ENCODE measurements around the gene FEN1.

FEN1 gene

DNA sequence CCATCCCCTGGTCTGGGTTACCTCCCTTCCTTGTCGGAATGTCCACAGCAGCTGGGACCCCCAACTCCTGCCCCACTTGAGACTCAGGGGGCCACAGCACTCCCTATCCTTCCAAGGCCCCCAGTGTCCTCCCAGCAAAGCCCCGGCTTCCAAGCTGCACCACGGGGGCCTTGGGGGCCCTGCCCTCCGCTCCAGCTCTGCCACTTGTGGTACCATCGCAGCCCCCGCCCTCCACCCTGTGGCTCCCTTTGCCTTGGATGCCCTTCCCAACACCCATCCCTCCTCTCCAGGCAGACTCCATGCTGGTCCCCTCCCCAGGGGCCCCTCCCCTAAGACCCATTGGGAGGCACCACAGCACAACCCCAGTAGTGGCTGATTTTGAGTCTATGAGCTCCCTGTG, 17.6 kb upstream of the FEN1 start:
- no peak for DNase-seq (ENCODE audit: low read depth in 2 of 2, low spot score in 1 of 2)

DNA sequence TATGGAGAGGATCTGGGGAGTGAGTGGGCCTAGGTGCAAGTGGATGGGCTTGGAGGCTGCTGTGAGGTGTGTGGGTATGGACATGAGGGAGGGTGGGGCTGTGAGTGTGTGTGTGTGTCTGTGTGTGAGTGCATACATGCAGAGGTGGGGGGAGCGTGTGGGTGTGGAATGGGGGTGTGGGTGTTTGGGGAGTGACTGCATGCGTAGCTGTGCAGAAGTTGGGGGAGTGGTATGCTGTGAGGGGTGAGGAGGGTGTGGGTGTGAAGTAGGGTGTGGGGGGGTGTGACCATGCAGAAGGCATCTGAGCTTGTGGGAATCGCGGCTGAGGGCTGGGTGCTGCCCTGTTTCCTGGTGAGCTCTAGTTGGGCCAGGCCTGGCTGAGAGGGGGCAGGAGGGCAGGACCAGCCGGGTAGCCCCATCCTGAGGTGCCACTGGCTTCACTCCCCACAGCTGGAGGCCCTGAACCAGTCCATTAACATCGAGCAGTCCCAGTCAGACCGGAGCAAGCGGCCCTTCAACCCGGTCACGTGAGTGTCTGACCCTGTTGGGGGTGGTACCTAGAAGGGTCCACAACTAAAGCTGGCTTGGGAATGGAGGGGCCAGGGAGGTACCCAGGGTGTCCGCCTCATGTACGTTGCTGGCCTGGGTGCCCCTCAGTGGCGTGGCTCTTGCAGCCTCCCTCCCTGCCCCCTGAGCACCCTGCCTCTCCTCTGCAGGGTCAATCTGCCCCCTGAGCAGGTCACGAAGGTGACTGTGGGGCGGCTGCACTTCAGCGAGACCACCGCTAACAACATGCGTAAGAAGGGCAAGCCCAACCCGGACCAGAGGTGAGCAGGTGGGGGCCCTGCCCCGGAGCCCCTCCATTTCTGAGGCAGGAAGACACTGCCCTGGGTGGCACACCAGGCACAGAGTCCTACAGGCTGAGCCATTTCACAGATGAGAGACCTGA, 16.8 kb upstream of the FEN1 start:
- DNase-seq (ENCODE audit: low read depth in 2 of 2, low spot score in 1 of 2), result no peak

DNA sequence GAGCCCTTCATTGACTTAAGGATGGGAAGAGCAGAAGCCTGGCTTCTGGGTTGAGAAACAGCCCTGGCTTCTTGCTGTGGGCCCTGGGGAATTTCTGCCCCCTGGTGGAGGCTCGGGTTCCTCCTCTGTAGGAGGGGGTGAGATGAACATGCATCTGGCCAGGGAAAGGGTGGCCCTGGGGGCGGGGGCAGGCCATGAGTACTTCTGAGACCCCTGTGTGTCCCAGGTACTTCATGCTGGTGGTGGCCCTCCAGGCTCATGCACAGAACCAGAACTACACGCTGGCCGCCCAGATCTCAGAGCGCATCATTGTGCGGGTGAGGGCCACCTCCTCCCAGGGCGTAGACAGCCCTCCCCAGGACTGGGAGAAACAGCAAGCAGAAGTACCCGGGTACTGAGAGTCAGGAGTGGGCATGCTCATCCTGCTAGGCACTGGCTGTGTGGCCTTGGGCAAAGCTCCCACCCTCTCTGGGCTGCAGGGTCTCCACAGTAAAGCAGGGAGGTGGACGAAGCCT, 16.1 kb upstream of the FEN1 start:
- no peak for DNase-seq (ENCODE audit: low read depth in 2 of 2, low spot score in 1 of 2)

DNA sequence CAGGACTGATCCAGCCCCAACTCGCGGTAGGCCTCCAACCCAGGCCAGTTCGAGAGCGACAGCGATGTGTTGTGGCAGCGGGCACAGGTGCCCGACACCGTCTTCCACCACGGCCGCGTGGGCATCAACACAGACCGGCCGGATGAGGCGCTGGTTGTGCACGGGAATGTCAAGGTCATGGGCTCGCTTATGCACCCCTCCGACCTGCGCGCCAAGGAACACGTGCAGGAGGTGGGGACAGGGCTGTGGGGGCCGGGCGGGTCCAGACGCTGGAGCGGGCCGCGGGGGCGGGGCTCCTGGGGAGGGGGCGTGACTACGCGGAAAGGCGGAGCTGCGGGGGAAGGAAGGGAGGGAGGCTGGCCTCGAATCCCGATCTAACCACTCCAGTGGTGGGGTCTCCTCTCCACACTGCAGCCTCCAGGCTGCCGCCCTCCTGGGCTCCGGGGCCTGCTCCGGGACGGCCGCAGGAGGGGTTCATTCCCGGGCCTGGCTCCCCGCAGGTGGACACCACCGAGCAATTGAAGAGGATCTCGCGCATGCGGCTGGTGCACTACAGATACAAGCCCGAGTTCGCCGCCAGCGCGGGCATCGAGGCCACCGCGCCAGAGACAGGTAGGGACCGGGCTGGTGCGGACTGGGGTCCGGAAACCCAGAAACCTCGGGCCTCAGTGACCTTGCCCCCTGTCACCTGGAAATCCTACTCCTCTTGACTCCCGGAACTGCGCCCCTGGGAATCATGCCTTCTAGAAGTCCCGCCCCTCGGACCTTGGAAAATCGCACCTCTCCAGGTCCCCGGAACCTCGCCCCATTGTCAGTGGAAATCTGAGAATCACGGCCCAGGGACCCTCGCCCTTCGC, 15.2 kb upstream of the FEN1 start:
- peak in 1 of 2 donors; percentile 42 for DNase-seq (ENCODE audit: low read depth in 2 of 2, low spot score in 1 of 2)

DNA sequence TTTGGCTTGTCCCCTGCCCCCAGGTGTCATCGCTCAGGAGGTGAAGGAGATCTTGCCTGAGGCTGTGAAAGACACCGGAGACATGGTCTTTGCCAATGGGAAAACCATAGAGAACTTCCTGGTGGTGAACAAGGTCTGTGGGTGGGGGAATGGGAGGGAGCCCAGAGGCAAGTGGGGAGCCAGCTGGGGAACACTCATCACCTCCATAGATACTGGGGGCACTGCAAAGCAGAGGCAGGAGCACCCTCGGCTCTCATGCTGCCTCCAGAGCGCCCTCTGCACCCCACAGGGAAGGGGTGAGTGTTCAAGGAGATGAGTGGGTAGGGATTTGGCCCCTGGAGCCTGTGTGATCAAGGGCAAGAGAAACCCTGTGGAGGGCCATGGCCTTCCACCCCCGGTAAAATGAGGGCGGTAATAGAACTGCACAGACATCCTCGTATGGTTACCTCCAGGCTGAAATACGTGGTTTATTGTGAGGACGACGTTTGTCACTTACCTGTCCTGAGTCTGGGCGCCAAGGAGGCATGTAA, 14.3 kb upstream of the FEN1 start:
- no peak for DNase-seq (ENCODE audit: low read depth in 2 of 2, low spot score in 1 of 2)

DNA sequence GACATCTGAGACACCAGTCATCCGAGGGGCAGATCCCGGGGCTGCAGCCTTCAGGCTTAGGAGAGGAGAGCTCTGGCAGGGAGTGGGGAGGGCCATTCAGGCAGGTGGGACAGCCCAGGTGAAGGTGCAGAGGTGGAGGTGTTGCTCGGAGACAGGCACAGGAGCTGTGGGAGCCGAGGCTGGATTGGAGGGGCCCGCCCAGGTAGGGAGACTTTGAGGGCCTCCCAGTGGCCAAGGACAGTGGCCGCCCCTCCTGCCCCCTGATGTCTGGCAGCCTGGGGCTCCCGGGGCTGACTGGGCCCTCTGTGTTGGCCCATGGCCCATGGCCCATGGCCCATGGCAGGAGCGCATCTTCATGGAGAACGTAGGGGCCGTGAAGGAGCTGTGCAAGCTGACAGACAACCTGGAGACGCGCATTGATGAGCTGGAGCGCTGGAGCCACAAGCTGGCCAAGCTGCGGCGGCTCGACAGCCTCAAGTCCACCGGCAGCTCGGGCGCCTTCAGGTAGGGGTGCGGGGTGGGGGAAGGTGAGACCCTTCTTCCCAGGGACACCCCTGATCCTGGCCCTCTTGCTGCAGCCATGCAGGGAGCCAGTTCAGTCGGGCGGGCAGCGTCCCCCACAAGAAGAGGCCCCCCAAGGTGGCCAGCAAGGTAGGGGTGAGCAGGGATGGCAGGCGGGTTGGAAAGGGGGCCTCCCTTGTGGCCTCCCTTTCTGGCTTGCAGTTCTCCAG, 13.6 kb upstream of the FEN1 start:
- no peak for DNase-seq (ENCODE audit: low read depth in 2 of 2, low spot score in 1 of 2)

DNA sequence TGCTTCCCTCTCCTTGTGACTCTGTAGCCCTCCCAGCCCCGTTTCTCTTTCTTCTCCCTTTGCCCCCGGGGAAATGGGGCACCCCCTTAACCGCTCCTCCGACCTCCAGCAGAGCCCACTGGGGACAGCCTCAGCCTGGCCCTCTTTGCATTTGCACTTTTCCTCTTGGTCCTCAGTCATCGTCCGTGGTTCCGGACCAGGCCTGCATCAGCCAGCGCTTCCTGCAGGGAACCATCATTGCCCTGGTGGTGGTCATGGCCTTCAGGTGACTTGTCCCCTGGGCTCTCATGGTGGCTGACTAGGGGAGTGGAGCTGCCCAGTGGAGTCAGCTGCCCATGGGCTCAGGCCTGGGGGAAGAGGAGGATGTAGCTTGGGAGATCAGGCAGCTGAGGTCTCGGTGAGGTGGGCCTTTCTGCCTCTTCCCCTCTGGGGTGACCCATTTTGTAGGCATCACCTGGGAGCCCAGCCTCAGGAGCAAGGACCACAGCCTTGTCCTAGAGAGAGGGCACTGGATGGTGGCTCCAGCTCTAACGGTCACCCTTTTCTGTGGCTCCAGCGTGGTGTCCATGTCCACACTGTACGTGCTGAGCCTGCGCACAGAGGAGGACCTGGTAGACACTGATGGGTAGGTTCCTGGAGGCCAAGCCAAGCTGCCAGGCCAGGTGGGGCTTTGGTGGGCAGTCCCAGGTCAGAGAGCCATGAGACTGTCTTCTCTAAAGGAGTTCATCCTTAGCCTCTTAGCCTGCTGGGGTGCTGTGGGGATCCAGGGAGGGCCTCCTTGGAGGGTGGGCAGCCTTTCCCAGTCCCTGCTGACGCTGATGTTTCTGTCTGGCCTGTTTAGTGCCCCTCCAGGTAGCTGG, 12.8 kb upstream of the FEN1 start:
- DNase-seq (ENCODE audit: low read depth in 2 of 2, low spot score in 1 of 2), result no peak

DNA sequence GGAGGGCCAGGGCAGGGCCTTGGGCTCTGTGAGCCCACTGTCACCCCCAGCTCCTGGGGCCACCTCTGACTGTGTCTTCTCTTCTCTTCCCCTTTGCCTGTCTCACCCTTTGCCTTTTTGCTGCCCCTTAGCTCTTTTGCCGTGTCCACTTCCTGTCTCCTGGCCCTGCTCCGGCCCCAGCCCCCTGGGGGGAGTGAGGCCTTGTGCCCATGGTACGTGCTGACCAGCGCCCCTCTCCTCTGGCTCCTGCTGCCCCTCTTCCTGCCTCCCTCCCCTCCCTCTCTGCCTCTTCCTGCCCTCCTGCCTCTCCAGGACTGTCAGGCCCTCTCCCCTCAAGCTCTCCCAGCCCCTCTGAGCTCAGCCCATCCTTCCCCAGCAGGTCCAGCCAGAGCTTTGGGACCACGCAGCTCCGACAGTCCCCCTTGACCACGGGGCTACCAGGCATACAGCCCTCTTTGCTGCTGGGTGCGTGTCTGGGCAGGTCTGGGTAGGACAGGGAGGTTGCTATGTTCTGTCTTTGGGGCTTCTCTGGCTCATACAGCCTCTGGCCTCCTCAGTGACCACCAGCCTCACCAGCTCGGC, 12.0 kb upstream of the FEN1 start:
- DNase-seq (ENCODE audit: low read depth in 2 of 2, low spot score in 1 of 2), result no peak

DNA sequence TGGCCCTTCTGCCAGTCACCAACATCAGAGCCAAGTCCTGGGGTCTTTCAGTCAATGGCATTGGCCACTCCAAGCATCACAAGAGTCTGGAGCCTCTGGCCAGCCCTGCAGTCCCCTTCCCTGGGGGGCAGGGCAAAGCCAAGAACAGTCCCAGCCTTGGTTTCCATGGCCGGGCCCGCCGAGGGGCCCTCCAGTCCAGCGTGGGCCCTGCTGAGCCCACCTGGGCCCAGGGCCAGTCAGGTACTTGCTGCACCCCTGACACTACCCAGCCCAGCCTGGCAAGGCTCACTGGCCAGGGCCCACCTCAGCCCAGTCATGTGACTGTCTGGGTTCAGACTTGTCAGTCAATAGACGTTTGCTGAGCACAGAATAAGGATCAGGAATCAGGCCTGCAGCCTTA, 11.1 kb upstream of the FEN1 start:
- DNase-seq (ENCODE audit: low read depth in 2 of 2, low spot score in 1 of 2), result no peak

DNA sequence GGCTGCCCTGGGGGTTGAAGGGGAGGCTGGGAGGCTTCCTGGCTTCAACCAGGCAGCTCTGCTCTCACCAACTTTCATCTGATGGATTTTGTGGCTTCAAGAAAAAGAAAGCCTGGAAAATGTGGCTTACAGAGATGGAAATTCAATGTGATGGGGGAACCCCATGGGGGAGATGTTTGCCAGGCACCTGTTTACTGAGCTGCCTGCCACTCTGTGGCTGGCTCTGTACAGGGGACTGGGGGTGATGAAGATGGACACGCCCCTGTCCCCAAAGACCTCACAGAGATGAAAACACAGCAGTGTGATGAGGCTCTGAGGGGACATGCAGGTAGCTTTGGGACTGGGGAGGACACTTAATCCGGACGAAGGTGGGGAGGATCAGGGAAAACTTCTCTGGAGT, 10.4 kb upstream of the FEN1 start:
- DNase-seq (ENCODE audit: low read depth in 2 of 2, low spot score in 1 of 2), result no peak

DNA sequence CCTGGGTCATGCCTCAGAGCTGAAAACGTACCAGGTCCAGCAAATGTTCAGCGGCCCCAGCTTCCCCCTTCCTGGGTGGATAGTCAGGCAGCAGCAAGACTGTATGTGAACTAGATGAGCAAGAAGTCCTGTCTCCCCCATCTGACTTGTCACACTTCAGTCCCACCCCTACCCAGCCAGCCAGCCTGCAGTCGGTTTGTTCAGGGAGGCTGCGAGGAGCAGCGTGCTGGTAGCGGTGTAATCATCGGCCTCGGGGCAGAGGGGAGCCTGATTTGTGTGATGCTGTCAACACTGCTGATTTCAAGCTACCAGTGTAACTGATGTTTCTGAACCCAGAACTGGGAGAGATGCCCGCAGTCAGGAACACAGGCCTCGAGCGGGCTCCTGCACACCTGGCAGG, 9.9 kb upstream of the FEN1 start:
- DNase-seq (ENCODE audit: low read depth in 2 of 2, low spot score in 1 of 2), result no peak

DNA sequence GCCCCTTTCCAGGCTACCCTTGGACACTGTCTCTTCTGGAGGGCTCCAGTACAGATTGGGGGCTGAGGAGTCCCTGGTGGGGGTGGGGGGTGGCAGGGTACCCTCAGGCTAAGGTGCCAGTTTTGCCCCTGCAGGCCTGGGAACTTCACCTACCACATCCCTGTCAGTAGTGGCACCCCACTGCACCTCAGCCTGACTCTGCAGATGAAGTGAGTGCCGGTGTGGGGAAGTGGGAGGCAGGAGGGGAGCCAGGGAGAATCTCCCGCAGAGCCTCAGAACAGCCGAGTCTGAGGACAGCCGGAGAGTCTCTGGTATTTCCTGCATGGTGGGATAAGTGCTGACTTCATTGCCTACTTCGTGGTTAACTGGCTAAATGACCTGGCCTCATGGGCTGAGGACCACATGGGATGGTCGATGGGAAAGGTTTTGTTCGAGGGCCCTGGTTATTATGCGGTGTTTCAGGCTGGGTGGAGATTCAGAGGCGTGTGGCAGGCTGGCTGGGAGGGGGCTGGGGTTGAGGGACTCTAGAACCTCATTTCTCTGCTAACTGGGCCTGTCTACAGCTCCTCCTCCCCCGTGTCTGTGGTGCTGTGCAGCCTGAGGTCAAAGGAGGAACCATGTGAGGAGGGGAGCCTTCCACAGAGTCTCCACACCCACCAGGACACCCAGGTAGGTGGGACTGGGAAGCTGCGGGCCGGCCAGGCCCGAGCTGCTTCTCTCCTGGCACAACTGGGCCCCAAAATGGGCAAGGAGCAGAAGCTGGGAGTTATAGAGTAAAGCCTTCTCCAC, 8.8 kb upstream of the FEN1 start:
- no peak for DNase-seq (ENCODE audit: low read depth in 2 of 2, low spot score in 1 of 2)

DNA sequence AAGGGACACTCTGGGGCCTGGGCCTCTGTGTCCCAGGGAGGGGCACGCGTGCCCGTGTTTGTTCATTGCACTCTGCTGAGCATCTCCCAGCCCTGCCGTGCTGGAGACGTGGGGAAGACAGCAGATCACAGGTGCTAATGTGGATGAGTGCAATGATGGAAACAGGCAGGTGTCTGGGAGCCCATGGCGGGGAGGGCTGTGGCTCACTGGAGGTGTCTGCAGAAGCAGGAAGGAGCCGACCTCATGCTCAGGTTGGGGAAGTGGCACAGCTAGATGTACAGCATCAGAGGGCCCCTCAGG, 8.3 kb upstream of the FEN1 start:
- DNase-seq (ENCODE audit: low read depth in 2 of 2, low spot score in 1 of 2), result no peak

DNA sequence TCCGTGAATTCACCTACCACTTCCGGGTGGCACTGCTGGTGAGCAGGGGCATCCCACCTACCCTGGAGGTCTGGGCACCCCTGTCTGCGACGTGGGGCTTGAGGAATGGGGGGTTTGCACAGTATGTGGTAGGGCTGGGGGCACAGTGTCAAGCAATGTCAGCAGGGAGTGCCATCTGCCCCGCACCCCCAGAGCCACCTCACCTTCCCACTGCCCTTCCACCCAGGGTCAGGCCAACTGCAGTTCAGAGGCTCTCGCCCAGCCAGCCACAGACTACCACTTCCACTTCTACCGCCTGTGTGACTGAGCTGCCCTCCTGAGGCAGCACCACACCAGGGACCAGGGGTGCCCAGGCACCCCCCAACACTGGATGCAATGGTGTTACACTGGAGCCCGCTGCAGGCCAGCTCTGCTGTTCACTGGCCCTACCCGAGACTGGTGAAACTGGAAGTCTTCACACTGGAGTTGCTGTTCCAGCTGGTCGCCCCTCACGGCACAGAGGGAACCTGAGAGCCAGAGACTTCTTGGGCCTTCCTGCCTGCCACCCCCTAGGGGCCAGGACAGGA, 6.8 kb upstream of the FEN1 start:
- DNase-seq (ENCODE audit: low read depth in 2 of 2, low spot score in 1 of 2), result no peak

DNA sequence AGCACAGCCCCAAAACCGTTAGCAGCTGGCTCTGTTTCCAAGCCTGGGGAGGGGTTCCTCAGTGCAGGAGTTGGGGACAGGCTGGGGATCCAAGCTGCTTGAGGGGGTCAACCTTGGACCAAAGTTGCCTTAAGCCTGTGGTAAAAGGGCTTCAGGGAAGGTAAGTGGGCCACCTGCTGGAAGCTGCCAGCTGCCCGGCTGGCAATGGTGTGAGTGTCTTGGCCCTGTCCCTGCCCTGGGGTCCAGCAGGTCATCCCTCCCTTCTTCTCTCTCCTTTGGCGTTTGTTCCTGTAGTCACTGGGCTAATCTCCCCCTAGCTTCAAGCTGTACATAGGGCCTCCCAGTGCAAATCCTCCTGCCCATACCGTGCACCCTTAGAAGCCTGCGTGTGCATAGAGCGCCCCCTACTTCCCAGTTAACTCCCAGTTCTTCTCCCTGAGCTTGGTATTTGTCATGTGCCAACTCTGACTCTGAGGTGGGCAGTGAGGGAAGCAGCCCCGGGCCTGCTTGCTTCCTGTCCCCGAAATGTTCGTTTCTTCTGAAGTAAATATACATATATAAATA, 4.7 kb upstream of the FEN1 start:
- DNase-seq (ENCODE audit: low read depth in 2 of 2, low spot score in 1 of 2), result no peak

DNA sequence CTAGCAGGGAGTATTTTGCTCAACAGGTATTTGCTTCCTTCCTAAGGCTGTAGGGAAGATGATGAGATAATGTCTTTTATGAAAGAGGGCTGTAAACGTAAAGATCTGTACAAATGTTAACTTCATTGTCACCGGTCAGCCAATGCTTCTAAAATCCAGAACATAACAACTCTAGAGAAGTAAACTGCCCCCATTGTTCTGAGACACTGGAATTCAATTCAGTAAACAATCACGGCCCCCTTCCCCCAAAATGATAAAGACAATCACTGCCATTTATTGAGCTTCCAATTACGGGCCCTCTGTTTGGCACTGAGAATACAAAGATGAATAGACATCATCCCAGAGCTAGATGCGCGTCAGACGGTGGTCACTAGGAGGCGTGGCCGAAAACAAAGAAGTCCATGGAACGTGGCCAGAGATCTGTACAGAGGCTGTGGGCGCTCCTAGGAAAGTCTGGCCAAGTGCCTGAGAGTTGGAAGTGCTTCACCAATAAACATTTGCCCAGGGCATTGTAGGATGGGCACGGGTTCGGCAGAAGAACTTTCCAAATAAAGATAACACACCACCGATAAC, 888 bp upstream of the FEN1 start:
- no peak for DNase-seq (ENCODE audit: low read depth in 2 of 2, low spot score in 1 of 2)

DNA sequence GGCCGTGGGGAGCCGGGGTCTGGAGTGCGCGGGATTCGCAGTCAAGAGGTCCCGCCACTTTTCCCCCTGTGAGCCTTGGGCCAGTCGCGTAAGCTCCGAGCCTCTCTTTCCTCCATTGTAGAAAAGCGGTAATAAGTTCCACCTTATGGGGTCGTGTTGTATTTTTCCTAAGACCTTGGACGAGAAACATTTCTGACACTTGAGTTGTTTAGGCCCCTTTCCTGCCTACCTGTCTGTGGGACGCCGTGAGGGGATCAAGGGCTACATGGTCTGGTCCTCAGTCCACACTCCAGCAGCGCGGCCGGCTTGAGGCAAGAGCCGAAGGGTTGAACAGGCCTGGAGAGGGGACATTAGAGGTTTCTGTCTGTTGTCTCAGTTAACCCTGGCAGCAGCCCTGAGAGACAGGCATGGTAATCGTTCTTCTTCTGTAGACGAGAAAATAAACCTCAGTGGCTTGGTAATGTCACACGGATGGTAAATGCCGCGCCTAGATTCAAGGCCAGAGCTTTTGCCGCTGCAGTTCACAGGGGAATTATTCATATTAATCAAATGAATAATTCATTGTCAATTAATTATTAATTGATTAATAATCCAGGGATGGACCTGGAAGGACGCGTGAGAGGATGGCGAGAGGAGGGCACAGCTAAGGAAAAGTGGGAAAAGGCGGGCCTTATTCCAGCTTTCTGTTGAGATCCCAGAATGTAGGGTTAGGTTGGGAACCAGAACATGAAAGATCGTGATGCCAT, 545 bp downstream of the FEN1 start:
- DNase-seq (ENCODE audit: low read depth in 2 of 2, low spot score in 1 of 2), result no peak

DNA sequence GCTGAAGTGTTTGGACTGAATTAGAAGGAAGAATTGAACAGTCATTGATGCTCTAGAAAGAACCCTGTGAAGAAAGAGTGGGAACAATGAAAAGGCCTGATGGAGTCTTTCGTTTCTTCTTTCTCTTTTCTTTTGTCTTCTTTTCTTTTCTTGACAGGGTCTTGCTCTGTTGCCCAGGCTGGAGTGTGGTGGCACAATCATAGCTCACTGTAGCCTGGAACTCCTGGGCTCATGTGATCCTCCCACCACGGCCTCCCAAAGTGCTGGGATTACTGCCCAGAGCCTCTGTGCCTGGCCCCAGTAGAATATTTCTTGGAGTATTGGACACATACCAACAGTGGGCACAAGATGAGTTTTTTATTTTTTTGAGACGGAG, 1.1 kb downstream of the FEN1 start:
- DNase-seq (ENCODE audit: low read depth in 2 of 2, low spot score in 1 of 2), result no peak

All from stimulated activated CD8-positive, alpha-beta memory T cell treated with anti-CD3 and anti-CD28 coated beads, Interleukin-4, amount 100 ng/mL, for 1 hour (primary cell).